ENCODE measurements around the gene CMC4. TPM values are rescaled to one million over a fixed set of nuclear protein-coding genes. Genes with fewer than 3 reads are reported as not detected.

The CMC4 gene
- total RNA-seq, 4 donors from 2014 or later = 20.3 to 30.8 (median 25.0) TPM

GRCh38 chrX:155052738-155053498 lies 18.0 kb downstream of the CMC4 start:
- TF ChIP-seq CTCF (IDR thresholded peaks at IDR 0.05; ENCODE audit: low read depth) = no peak

GRCh38 chrX:155048977-155049619 lies 21.8 kb downstream of the CMC4 start:
- no peak for TF ChIP-seq CTCF (IDR thresholded peaks at IDR 0.05; ENCODE audit: low read depth)

GRCh38 chrX:155046811-155047528 lies 24.0 kb downstream of the CMC4 start:
- no peak for TF ChIP-seq CTCF (IDR thresholded peaks at IDR 0.05; ENCODE audit: low read depth)

- no peak for TF ChIP-seq CTCF (IDR thresholded peaks at IDR 0.05; ENCODE audit: low read depth)
Measured at GRCh38 chrX:155046129-155046810, 24.7 kb downstream of the CMC4 start.

GRCh38 chrX:155035688-155036087 lies 35.2 kb downstream of the CMC4 start:
- no peak for TF ChIP-seq CTCF (IDR thresholded peaks at IDR 0.05; ENCODE audit: low read depth)

- no peak for TF ChIP-seq CTCF (IDR thresholded peaks at IDR 0.05; ENCODE audit: low read depth)
Measured at GRCh38 chrX:155031657-155032056, 39.3 kb downstream of the CMC4 start.

All from subcutaneous adipose tissue (tissue), 4 donors.